NCI-H2227 (cell line): ENCODE results near the gene NRG3.
"Not testable (repeated sequence)": the region's sequence is repeated elsewhere in the genome, so short reads cannot be mapped to it uniquely, and the experiment has no call there.

Experiments
- DNase-seq: peaks from one replicate; lab custom pipeline; 2025; ENCODE audit not compliant: unreplicated experiment; lab: John Stamatoyannopoulos, UW

The NRG3 gene

GRCh38 chr10:82949816-82950575 is 1075.0 kb downstream of the NRG3 start:
- DNase-seq, result no peak

GRCh38 chr10:82953331-82953730 is 1078.3 kb downstream of the NRG3 start:
- no peak for DNase-seq

GRCh38 chr10:82953909-82954308 is 1078.9 kb downstream of the NRG3 start:
- no peak for DNase-seq

DNA sequence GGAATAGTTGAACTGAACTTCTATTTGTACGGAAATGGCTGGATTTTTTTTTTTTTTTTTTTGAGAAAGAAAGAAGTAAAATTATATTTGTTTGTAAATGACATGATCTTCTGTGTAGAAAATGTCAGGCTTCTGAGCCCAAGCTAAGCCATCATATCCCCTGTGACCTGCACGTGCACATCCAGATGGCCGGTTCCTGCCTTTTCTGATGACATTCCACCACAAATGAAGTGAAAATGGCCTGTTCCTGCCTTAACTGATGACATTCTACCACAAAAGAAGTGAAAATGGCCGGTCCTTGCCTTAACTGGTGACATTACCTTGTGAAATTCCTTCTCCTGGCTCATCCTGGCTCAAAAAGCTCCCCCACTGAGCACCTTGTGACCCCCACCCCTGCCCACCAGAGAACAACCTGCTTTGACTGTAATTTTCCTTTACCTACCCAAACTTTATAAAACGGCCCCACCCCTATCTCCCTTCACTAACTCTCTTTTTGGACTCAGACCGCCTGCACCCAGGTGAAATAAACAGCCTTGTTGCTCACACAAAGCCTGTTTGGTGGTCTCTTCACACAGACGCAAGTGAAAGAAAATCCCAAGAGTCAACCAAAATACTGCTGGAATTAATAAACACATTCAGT is 1085.5 kb downstream of the NRG3 start:
- DNase-seq, result not testable (repeated sequence)

- no peak for DNase-seq
These were observed 1086.9 kb downstream of the NRG3 start for GRCh38 chr10:82961864-82962263.

DNA sequence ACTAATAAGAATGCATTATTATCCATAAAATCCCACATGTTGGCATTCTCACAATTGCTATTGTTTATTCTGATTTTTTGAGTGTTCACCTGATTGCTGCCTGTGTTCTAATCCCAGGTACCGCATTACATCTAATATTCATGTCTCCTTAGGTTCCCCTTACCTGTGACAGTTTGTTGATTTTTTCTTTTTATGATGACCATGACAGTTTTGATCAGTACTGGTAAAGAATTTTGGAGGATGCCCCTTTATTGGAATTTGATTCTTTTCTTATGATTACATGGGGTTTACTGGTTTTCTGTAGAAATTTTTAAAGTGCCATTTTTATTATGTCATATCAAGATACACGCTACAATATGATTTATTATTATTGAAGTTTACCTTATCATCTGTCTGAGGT is 1091.1 kb downstream of the NRG3 start:
- no peak for DNase-seq

- no peak for DNase-seq
These were observed 1093.5 kb downstream of the NRG3 start for GRCh38 chr10:82968533-82968932.

GRCh38 chr10:82969405-82969804 is 1094.4 kb downstream of the NRG3 start:
- DNase-seq, result no peak

GRCh38 chr10:82980321-82980720 is 1105.3 kb downstream of the NRG3 start:
- no peak for DNase-seq

DNA sequence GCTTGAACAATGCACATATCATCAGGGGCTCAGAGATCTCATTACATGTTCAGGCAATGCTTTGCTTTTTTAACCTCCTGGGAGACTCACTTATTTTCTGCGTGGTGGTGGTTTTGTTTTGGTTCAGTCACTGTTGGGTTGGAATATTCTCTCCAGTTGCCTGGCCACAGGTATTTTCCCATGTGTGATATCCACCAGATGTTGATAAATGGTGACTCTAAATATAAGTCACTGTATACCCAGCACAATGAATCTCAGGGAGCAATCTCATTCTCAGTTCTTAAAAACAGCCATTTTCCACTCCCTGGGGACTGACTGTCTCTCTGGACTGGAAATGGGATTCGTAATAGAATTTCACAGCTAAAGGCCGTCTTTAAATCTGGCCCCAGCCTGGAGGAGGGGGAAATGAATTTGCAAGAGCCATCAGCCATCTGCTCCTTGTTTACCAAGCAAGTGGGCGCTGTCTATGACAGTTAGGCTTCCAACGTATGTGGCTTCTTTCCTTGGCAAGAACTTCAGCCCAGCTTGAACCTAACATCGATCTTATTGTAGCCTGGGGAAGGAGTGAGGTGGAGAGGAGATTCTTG is 1106.2 kb downstream of the NRG3 start:
- DNase-seq, result no peak

DNA sequence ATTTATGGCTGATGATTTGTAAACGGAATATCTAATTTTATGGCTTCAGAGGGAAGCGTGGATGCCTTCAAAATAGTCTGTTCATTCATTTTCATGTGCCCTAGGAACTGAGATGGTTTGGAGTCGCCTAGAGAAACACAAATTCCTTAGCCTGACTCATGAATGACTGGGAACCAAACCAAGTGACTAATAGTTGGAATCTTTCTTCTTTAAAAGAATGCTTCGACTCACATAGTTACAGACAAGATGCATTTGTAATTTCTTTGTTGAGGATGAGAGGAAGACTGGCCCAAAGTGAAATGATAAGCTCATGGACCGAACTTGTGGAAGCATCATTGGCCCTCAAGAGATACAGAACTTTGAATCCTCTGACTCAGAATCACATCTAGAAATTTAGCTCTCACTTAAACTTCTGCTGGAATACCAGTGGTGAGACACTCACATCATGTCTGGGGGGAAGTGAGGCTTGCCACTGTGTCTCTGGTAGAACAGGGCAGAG is 1107.2 kb downstream of the NRG3 start:
- no peak for DNase-seq

GRCh38 chr10:82986216-82986615 is 1111.2 kb downstream of the NRG3 start:
- no peak for DNase-seq

- not testable (repeated sequence) for DNase-seq
These were observed 1131.5 kb downstream of the NRG3 start for GRCh38 chr10:83006479-83006878.

DNA sequence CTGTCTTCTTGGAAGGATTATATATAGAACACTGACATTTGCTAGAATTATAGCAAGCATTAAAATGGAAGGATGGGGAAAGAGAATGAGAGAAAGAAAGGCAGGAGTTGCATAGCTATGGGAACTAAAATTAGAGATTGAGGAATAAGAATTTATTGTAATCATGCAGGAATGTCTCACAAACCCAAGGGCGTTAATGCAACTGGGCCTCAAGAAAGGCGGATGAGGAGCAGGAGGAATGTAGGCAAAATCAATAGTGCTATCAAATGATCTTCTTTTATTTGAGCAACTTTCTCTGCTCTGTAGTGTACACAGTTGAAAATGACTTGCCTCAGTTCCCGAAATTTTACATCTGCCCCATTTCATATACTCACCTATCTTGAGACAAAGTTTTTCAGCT is 1132.5 kb downstream of the NRG3 start:
- DNase-seq, result no peak

GRCh38 chr10:83012866-83013265 is 1137.9 kb downstream of the NRG3 start:
- no peak for DNase-seq

GRCh38 chr10:83017076-83017867 is 1142.3 kb downstream of the NRG3 start:
- DNase-seq, result no peak

GRCh38 chr10:83023662-83024061 is 1148.7 kb downstream of the NRG3 start:
- DNase-seq, result no peak
